Measurements from ENCODE around the gene IFITM10. TPM values are rescaled to one million over a fixed set of nuclear protein-coding genes. Genes with fewer than 3 reads are reported as not detected.

The IFITM10 gene
- total RNA-seq, 1 experiment from 2014 or later: 0.59 TPM

- Mint-ChIP-seq H3K4me3 (no peak overlapping the region), H3K27me3 (ENCODE audit: low read depth) (peaks cover 11% of the 10 kb centered on the region), H3K4me1 (peaks cover 20 to 21% of the 10 kb centered on the region in 2 experiments), H3K27ac (no peak overlapping the region), H3K36me3 (ENCODE audit: insufficient read depth in 1 of 3, low read depth in 3 of 3) (no peaks in the 10 kb centered on the region; a peak in 3 of 7 replicates), H3K9me3 (no peaks in the 10 kb centered on the region)
- no peak overlapping the region for H3K9ac ChIP-seq (ENCODE audit: extremely low read depth, insufficient read length, low read length)
- no peak overlapping the region for H2BK12ac ChIP-seq (ENCODE audit: insufficient read length, low read depth, low read length)
- H3K27me3 ChIP-seq (ENCODE audit: insufficient read depth, low read length): no peaks in the 10 kb centered on the region; the same call in 1 of the 2 replicates
- no peaks in the 10 kb centered on the region for H4K20me1 ChIP-seq (ENCODE audit: control insufficient read depth, insufficient read depth, insufficient read length)
- no peak for DNase-seq
- no peak overlapping the region for H2BK120ac ChIP-seq (ENCODE audit: low read depth, low read length, poor library complexity, severe bottlenecking)
- peaks cover 6% of the 10 kb centered on the region for H3K79me1 ChIP-seq (ENCODE audit: insufficient read depth, low read depth, low read length, poor library complexity, severe bottlenecking)
- no peak overlapping the region for H2BK15ac ChIP-seq (ENCODE audit: low read depth, low read length)
- no peak overlapping the region for H3K27ac ChIP-seq (ENCODE audit: insufficient read length, low read depth, low read length)
- H3K4me2 ChIP-seq (ENCODE audit: insufficient read depth, insufficient read length, low read length): no peak overlapping the region
- H2BK5ac ChIP-seq (ENCODE audit: insufficient read length, low read length): no peak overlapping the region
- H3K79me2 ChIP-seq (ENCODE audit: insufficient read depth, low read length): no peaks in the 10 kb centered on the region; the same call in 1 of the 2 replicates
- no peak overlapping the region for H3K23ac ChIP-seq (ENCODE audit: insufficient read length, low read depth, low read length)
- no peak overlapping the region for H3K56ac ChIP-seq (ENCODE audit: insufficient read length, low read depth, low read length)
- H3K18ac ChIP-seq (ENCODE audit: insufficient read length, low read depth, low read length): no peak overlapping the region
- no peak overlapping the region for H3K14ac ChIP-seq (ENCODE audit: insufficient read depth, low read length)
- no peak overlapping the region for H4K5ac ChIP-seq (ENCODE audit: insufficient read length, low read depth, low read length)
- WGBS (ENCODE audit: extremely low coverage, insufficient read length, low lambda C conversion rate): no CpG with 5 or more reads among the region's 19 CpGs
- no peak overlapping the region for H4K91ac ChIP-seq (ENCODE audit: insufficient read length, low read depth, low read length)
- H3K4me1 ChIP-seq (ENCODE audit: insufficient read depth, low read length): peaks cover 8% of the 10 kb centered on the region; the same call in 1 of the 2 replicates
- H2BK20ac ChIP-seq (ENCODE audit: low read depth, low read length, poor library complexity, severe bottlenecking): no peak overlapping the region
- H4K8ac ChIP-seq (replicated peaks; ENCODE audit: insufficient read length, low read depth, low read length): no peak overlapping the region
- no peak overlapping the region for H2AFZ ChIP-seq (ENCODE audit: low read length)
- no peak for TF ChIP-seq CTCF (conservative IDR thresholded peaks at IDR 0.05)
- no peak overlapping the region for H3T11ph ChIP-seq (ENCODE audit: low read length)
- no peak overlapping the region for H2AK5ac ChIP-seq (ENCODE audit: insufficient read length, low read length)
- no peaks in the 10 kb centered on the region for H3K9me3 ChIP-seq (ENCODE audit: control insufficient read depth, low read depth, low read length)
- no peak overlapping the region for H3K4ac ChIP-seq (ENCODE audit: low read depth, low read length)
- peaks cover 10% of the 10 kb centered on the region for H3K23me2 ChIP-seq (ENCODE audit: insufficient read length, low read depth, low read length, poor library complexity, severe bottlenecking)
Measured at GRCh38 chr11:1767399-1768140, 17.2 kb upstream of the IFITM10 start.

All from H9 (cell line).